ENCODE measurements around the gene FAM89B.
A peak's percentile ranks its signal among the peaks of the same experiment; 100 is the strongest.

FAM89B gene

GRCh38 chr11:65611758-65612603, 39.6 kb downstream of the FAM89B start:
- no peaks in the 10 kb centered on the region for H3K9me3 ChIP-seq (ENCODE audit: control insufficient read depth in 1 of 2, low read length in 2 of 2)
- no peaks in the 10 kb centered on the region for H3K27me3 ChIP-seq (ENCODE audit: low read depth, low read length)
- peaks cover 12 to 64% of the 10 kb centered on the region in 2 donors for H3K4me1 ChIP-seq (ENCODE audit: control insufficient read depth in 1 of 2, insufficient read depth in 2 of 2, low read length in 2 of 2)
- peak overlapping the region; percentile 77 to 85 for H3K4me3 ChIP-seq (ENCODE audit: low read depth in 1 of 2, low read length in 2 of 2)
- H3K36me3 ChIP-seq (ENCODE audit: control insufficient read depth in 1 of 2, insufficient read depth in 2 of 2, low read length in 2 of 2): peaks cover 5 to 15% of the 10 kb centered on the region in 2 donors
- H3K27ac ChIP-seq (ENCODE audit: low read length): peak overlapping the region; percentile 71

- Histone ChIP-seq H3K27ac (ENCODE audit: low read length) (peak overlapping the region; percentile 71), H3K4me3 (ENCODE audit: low read depth in 1 of 2, low read length in 2 of 2) (peak overlapping the region; percentile 77 to 85), H3K36me3 (ENCODE audit: control insufficient read depth in 1 of 2, insufficient read depth in 2 of 2, low read length in 2 of 2) (peaks cover 5 to 19% of the 10 kb centered on the region in 2 donors), H3K27me3 (ENCODE audit: low read depth, low read length) (no peaks in the 10 kb centered on the region), H3K4me1 (ENCODE audit: control insufficient read depth in 1 of 2, insufficient read depth in 2 of 2, low read length in 2 of 2) (peaks cover 14 to 64% of the 10 kb centered on the region in 2 donors), H3K9me3 (ENCODE audit: control insufficient read depth in 1 of 2, low read length in 2 of 2) (no peaks in the 10 kb centered on the region)
Measured at GRCh38 chr11:65612691-65613090, 40.4 kb downstream of the FAM89B start.

DNA sequence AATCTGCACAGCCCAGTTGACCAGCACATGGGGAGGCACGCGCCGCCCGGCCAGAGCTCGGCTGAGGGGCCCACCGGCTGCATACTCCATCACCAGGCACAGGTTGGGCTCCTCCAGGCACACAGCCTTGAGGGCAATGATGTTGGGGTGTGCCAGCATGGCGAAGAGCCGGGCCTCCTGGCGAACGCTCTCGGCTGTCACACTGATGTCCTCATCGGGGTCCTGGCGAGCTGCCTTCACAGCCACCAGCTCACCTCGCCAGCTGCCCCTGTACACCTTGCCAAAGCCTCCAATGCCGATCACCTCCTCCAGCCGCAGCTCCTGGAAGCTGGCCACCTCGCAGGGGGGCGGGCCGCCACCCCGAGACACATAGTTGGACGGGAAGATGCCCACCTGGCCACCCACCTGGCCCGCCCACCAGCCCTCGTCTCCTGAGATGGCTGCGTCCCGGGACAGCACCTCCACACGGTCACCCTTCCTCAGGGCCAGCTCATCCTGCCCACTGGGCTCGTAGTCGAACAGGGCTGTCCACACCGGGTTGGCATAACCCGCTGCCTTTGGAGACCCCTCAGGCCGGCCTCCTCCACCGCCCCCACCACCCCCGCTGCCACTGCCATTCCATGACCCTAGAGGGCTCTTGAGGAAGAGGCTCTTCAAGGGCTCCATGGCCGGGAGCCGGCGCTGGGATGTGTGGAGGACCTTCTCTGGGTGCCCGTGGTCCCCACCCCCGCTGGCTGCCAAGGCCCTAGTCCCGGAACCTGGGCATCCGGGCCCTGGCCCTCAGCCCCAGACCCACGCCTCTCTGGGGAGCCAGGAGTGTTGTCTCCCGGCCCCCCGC, 41.0 kb downstream of the FAM89B start:
- Histone ChIP-seq H3K27ac (ENCODE audit: low read length) (peak overlapping the region; percentile 86), H3K27me3 (ENCODE audit: low read depth, low read length) (no peaks in the 10 kb centered on the region), H3K4me3 (ENCODE audit: low read depth in 1 of 2, low read length in 2 of 2) (peak overlapping the region; percentile 77 to 85), H3K36me3 (ENCODE audit: control insufficient read depth in 1 of 2, insufficient read depth in 2 of 2, low read length in 2 of 2) (peaks cover 10 to 19% of the 10 kb centered on the region in 2 donors), H3K9me3 (ENCODE audit: control insufficient read depth in 1 of 2, low read length in 2 of 2) (no peaks in the 10 kb centered on the region), H3K4me1 (ENCODE audit: control insufficient read depth in 1 of 2, insufficient read depth in 2 of 2, low read length in 2 of 2) (peaks cover 12 to 58% of the 10 kb centered on the region in 2 donors)

- H3K36me3 ChIP-seq (ENCODE audit: control insufficient read depth in 1 of 2, insufficient read depth in 2 of 2, low read length in 2 of 2): peaks cover 8 to 38% of the 10 kb centered on the region in 2 donors
- H3K9me3 ChIP-seq (ENCODE audit: control insufficient read depth in 1 of 2, low read length in 2 of 2): no peaks in the 10 kb centered on the region
- H3K4me1 ChIP-seq (ENCODE audit: control insufficient read depth in 1 of 2, insufficient read depth in 2 of 2, low read length in 2 of 2): peaks cover 11 to 49% of the 10 kb centered on the region in 2 donors
- no peaks in the 10 kb centered on the region for H3K27me3 ChIP-seq (ENCODE audit: low read depth, low read length)
- H3K27ac ChIP-seq (ENCODE audit: low read length): peak within 1 kb of the TSS; percentile 86
- peak within 1 kb of the TSS; percentile 77 to 86 for H3K4me3 ChIP-seq (ENCODE audit: low read depth in 1 of 2, low read length in 2 of 2)
Measured at GRCh38 chr11:65615229-65615949, 43.1 kb downstream of the FAM89B start, which contains the start of gene PCNX3. Gene PCNX3 (plus strand): TSS chr11:65615776. CDS start chr11:65616312, 536 bp downstream.

DNA sequence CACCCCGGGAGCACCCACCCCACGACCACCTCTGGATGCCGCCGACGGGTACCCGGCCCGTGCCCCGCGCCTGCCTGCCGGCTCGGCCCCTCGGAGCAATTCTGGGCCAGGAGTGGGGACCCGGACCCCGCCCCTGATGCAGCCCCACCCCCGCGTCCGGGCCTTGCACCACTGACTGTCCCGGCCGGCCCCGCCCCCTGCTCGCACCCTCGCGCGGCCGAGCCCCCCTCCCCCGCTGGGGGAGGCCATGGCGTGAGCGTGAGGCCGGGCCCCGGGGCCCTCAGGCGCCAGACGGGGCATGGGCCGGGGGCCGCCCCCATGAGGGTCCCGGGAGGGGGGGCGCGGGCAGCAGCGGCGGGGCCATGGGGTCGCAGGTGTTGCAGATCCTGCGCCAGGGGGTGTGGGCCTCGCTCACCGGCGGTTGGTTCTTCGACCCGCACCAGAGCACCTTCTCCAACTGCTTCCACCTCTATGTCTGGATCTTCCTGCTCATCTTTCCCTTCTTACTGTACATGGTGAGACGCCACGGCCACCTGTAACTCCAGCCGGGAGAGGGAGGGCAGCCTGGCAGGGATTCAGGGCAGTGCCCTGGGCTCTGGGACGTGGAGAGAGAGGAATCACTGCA, 43.7 kb downstream of the FAM89B start:
- peak overlapping the region; percentile 39 for H3K27ac ChIP-seq (ENCODE audit: low read length)
- peak overlapping the region; percentile 76 to 86 for H3K4me3 ChIP-seq (ENCODE audit: low read depth in 1 of 2, low read length in 2 of 2)
- peaks cover 8 to 40% of the 10 kb centered on the region in 2 donors for H3K36me3 ChIP-seq (ENCODE audit: control insufficient read depth in 1 of 2, insufficient read depth in 2 of 2, low read length in 2 of 2)
- H3K4me1 ChIP-seq (ENCODE audit: control insufficient read depth in 1 of 2, insufficient read depth in 2 of 2, low read length in 2 of 2): peaks cover 6 to 42% of the 10 kb centered on the region in 2 donors
- H3K27me3 ChIP-seq (ENCODE audit: low read depth, low read length): no peaks in the 10 kb centered on the region
- H3K9me3 ChIP-seq (ENCODE audit: control insufficient read depth in 1 of 2, low read length in 2 of 2): no peaks in the 10 kb centered on the region

- H3K36me3 ChIP-seq (ENCODE audit: control insufficient read depth in 1 of 2, insufficient read depth in 2 of 2, low read length in 2 of 2): peaks cover 8 to 43% of the 10 kb centered on the region in 2 donors
- peaks cover 6 to 37% of the 10 kb centered on the region in 2 donors for H3K4me1 ChIP-seq (ENCODE audit: control insufficient read depth in 1 of 2, insufficient read depth in 2 of 2, low read length in 2 of 2)
- H3K4me3 ChIP-seq (ENCODE audit: low read depth in 1 of 2, low read length in 2 of 2): peak overlapping the region; percentile 76 to 86
- no peaks in the 10 kb centered on the region for H3K27me3 ChIP-seq (ENCODE audit: low read depth, low read length)
- H3K27ac ChIP-seq (ENCODE audit: low read length): peak overlapping the region; percentile 39
- H3K9me3 ChIP-seq (ENCODE audit: control insufficient read depth in 1 of 2, low read length in 2 of 2): no peaks in the 10 kb centered on the region
Measured at GRCh38 chr11:65616575-65617001, 44.2 kb downstream of the FAM89B start.

DNA sequence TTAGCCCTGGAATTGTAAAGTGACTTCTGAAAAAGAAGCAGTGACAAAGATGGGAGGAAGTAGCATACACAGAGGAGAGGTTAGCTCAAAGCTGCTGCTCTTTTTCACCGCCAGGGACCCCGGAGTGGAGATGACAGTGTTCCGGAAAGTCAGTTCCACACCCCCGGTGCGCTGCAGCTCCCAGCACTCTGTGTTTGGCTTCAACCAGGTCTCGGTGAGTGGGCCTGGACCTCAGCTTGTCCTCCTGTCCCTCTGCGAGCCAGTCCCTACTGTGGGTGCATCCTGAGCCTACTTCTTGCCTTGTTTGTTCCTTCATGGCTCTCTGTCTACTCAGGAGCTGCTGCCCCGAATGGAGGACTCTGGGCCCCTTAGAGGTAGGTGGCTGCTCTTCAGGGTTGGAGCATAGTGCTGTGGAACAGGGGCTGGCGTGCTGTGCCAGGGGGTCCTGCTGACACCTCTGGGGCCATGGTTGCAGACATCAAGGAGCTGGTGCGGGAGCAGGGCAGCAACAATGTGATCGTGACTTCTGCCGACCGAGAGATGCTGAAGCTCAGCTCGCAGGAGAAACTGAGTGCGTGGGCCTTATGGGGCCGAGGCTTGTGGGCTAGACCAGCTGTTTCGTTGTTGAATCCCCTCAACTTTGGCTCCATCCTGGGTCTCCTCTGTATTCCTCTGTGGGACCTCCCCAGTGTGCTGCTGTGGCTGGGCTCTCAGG, 45.0 kb downstream of the FAM89B start:
- no peak overlapping the region for H3K4me3 ChIP-seq (ENCODE audit: low read depth in 1 of 2, low read length in 2 of 2)
- peaks cover 8 to 50% of the 10 kb centered on the region in 2 donors for H3K36me3 ChIP-seq (ENCODE audit: control insufficient read depth in 1 of 2, insufficient read depth in 2 of 2, low read length in 2 of 2)
- no peaks in the 10 kb centered on the region for H3K9me3 ChIP-seq (ENCODE audit: control insufficient read depth in 1 of 2, low read length in 2 of 2)
- H3K27me3 ChIP-seq (ENCODE audit: low read depth, low read length): no peaks in the 10 kb centered on the region
- H3K27ac ChIP-seq (ENCODE audit: low read length): no peak overlapping the region
- peaks cover 6 to 30% of the 10 kb centered on the region in 2 donors for H3K4me1 ChIP-seq (ENCODE audit: control insufficient read depth in 1 of 2, insufficient read depth in 2 of 2, low read length in 2 of 2)

GRCh38 chr11:65617990-65618751, 45.8 kb downstream of the FAM89B start:
- Histone ChIP-seq H3K27me3 (ENCODE audit: low read depth, low read length) (no peaks in the 10 kb centered on the region), H3K4me3 (ENCODE audit: low read depth in 1 of 2, low read length in 2 of 2) (no peak overlapping the region), H3K36me3 (ENCODE audit: control insufficient read depth in 1 of 2, insufficient read depth in 2 of 2, low read length in 2 of 2) (peaks cover 8 to 54% of the 10 kb centered on the region in 2 donors), H3K9me3 (ENCODE audit: control insufficient read depth in 1 of 2, low read length in 2 of 2) (no peaks in the 10 kb centered on the region), H3K27ac (ENCODE audit: low read length) (no peak overlapping the region), H3K4me1 (ENCODE audit: control insufficient read depth in 1 of 2, insufficient read depth in 2 of 2, low read length in 2 of 2) (peaks cover 6 to 21% of the 10 kb centered on the region in 2 donors)

DNA sequence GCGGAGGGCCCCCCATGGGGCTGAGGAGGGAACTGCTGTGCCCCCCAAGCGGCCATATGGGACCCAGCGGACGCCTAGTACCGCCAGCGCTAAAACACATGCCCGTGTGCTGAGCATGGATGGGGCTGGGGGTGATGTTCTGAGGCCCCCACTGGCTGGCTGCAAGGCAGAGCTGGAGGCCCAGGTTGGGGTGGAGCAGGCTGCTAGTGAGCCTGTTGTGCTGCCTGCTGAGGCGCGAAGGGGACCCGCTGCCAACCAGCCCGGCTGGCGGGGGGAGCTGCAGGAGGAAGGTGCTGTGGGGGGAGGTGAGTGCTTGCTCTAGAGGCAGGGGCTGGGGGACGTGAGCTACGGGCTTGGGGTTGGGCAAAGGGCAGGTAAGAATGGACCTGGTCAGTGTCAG, 46.4 kb downstream of the FAM89B start:
- no peaks in the 10 kb centered on the region for H3K27me3 ChIP-seq (ENCODE audit: low read depth, low read length)
- no peak overlapping the region for H3K27ac ChIP-seq (ENCODE audit: low read length)
- peaks cover 6 to 18% of the 10 kb centered on the region in 2 donors for H3K4me1 ChIP-seq (ENCODE audit: control insufficient read depth in 1 of 2, insufficient read depth in 2 of 2, low read length in 2 of 2)
- no peaks in the 10 kb centered on the region for H3K9me3 ChIP-seq (ENCODE audit: control insufficient read depth in 1 of 2, low read length in 2 of 2)
- H3K36me3 ChIP-seq (ENCODE audit: control insufficient read depth in 1 of 2, insufficient read depth in 2 of 2, low read length in 2 of 2): peaks cover 13 to 60% of the 10 kb centered on the region in 2 donors
- H3K4me3 ChIP-seq (ENCODE audit: low read depth in 1 of 2, low read length in 2 of 2): no peak overlapping the region

Data from muscle layer of duodenum (tissue), 2 donors.